IPS DF 19.7 (cell line): ENCODE measurements around the gene ARID1B.

Experiments
- DNase-seq: peaks from one replicate; pipeline ENCODE4 v3.0.0-alpha.2; 2013; ENCODE audit warnings: low read depth, low spot score

ARID1B gene

GRCh38 chr6:156824142-156824541 is 47.0 kb downstream of the ARID1B start:
- DNase-seq = no peak

- DNase-seq = no peak
Observed at GRCh38 chr6:156825475-156825874, 48.3 kb downstream of the ARID1B start.

GRCh38 chr6:156826290-156826955 is 49.2 kb downstream of the ARID1B start:
- DNase-seq = no peak

DNA sequence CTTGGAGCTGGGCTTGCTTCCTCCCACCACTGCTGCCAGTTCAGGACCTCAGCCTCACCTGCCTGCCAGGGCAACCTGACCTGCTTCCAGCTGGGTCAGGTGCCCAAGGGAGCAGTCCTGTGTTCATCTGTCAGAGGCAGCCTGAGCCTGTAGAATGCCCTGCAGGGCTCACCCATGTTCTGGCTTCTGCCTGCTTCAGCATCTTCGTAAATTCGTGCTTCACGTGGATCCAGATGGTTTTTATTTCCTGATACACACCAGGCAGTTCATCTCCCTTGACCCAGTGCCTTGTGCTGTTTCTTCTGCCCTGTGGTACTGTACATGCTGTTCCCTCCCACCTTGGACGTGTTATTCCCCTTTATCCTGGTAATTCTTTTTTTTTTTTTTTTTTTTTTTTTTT is 50.2 kb downstream of the ARID1B start:
- no peak for DNase-seq

DNA sequence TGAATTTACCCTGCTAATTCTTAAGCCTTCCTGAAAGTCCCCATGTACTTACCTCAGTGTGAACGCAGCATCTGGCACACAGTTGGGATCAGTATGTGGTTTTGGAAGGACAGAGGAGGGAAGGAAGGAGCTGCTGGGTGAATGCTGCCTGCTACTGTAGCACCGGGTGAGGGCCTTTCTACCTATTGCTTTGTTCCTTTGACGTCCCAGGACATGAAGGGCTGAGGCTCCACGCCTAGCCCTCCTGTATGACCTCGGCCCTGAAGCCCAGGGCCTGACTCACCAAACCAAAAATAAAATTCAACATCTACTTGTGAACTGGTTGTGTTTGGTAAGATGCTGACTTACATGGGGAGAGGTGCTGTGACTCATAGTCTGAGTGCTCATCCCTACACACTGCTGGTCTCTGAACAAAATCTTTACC is 51.1 kb downstream of the ARID1B start:
- DNase-seq = no peak

GRCh38 chr6:156830126-156830525 is 52.9 kb downstream of the ARID1B start:
- no peak for DNase-seq

DNA sequence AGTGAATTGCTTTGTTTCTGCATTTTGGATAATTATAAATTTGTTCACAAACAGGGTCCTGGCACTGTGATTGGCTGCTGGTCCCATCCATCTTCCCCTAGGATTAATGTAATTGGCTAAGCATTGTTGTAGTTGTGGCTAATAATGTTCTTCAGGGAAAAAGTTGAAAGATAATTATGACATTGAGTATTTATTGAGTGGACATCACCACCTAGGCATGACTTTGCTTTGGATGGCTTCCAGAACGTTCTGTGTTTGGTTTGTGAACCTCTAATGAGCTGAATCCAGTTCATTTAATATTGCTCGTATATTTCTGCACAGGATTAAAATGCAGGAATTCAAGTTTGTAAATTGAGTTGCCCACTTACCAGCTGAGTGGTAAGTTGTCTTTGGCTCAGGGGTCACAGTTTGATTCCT is 55.1 kb downstream of the ARID1B start:
- no peak for DNase-seq

GRCh38 chr6:156832669-156833068 is 55.5 kb downstream of the ARID1B start:
- DNase-seq = no peak

DNA sequence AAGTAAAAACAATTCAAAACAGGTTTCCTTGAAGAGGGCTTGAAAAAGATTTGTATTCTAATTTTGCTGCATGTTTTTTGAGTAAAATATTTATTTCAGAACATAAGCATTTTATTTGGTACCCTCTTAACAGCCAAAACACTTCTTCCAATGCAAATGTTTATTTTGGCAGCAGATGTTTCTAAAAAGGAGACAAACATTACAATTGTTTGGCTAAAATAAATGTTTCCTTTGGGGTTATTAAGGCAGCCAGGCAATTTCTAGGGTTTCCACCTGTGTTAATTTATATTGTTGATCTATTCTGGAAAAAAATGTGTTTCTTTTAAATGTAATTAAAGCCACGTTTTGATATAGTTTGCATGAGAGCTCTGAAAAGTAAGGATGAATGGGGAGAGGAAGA is 56.6 kb downstream of the ARID1B start:
- no peak for DNase-seq

DNA sequence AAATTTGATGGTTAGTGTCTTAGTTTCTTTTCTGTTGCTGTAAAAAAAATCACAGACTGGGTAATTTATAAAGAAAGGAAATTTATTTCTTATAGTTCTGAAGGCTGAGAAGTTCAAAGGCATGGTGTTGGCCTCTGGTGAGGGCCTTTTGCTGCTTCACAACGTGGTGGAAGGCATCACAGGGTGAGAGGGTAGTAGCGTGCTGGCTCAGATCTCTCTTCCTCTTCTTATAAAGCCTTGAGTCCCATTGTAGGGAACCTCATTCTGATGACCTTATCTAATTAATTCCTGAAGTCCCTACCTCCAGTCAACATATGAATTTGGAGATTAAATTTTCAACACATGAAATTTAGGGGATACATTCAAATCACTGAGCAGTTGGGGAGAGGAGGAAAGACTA is 62.0 kb downstream of the ARID1B start:
- no peak for DNase-seq

DNA sequence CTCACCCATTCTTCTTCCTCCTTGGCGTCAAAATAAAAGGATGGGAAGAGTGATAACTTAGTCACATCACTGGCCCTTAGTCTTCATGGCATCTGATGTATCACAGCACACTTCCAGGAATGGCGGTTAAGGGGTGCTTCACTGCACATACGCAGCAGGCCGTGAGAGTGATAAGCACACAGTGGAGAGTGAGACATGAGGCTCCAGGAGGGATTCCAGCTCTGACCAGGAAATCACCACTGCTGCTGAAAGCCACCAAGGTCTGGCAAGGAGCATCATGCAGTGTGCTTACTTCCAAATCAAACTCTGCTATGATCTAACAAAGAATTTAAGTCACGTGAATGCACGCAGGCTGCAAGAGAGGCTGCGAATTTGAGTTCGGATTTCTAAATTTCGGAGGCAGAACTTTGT is 62.4 kb downstream of the ARID1B start:
- DNase-seq = no peak

DNA sequence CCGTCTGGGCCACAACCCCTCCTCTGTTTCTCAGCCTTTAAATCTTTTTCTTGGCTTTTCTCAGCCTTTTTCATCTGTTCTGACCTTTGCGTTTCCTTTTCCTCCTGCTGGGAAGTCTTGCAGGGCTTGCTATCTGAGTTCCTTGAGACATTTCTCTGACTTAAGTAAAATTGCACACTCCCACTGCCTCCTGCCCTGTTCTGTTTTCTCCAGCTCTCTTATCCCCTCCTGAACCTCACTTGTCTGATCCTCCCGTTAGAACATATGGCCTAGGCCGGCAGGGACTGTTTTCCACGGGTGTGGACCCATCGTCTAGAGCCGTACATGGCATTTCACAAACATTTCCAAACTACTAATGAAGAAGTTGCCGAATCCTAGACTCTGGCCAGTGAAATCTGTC is 63.0 kb downstream of the ARID1B start:
- DNase-seq = no peak

GRCh38 chr6:156840606-156841005 is 63.4 kb downstream of the ARID1B start:
- no peak for DNase-seq

- DNase-seq = no peak
Observed at GRCh38 chr6:156841508-156841907, 64.3 kb downstream of the ARID1B start.

DNA sequence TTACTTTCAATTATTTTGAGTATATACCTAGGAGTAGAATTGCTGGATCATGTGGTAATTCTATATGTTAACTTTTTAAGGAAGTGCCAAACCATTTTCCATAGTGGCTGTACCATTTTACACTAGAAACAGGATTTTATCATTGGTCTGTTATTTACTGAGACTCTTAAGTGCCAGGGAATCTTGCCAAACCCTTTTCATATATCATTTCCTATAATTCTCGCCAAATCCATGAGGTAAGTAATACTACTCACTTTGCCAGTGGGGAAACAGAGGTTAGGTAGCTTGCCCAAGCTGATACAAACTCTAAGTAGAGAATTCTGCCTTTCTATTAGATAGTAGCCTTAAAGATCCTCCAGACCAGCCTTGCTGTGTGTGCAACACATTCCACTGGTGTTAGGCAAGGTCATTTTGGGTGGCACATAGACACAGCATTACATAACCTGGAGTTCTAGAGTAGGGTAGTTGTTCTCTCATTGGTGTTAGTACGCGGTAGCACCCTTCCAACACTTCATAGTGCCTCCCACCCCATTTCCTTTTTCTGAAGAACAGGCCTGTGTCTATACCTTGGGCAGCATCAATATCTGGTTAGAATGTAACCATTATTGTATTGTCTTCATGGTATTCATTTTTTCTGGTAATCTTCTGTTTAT is 65.5 kb downstream of the ARID1B start:
- DNase-seq = no peak

- no peak for DNase-seq
Observed at GRCh38 chr6:156844089-156844488, 66.9 kb downstream of the ARID1B start.

GRCh38 chr6:156845454-156846155 is 68.4 kb downstream of the ARID1B start:
- DNase-seq = no peak

DNA sequence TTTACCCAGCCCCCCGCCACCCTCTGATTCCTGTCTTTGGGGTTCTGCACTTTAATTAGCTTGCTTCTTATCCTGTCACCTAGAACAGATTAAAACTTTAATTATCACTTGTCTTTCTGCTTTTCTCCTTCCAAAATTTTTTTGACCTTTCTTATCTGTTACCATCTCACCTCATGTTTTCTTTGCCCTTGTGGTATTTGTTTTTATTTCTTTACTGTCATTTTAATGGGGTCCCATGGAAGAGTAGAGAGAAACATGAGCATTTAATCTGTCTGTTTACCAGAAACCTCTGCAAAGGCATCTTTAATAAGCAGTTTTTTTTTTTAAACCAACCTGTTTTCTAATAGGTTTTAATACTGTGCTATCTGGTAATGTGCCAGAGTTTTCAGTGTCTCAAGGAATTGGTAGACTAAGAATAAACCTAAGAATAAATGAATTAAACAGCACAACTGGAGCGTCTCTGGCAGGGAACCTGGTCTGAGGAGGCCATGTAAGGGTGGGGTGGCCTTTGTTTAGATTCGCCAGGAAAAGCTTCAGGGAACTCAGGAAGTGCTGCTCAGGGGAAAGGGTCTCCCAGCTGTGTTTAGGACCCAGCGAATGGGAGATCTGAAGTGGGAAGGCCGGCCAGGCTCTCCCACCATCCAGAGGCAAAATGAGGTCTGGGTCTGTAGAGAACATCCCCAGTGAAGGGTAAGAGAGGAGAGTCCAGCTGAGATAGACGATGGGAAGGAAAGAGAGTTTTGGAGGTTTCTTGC is 69.8 kb downstream of the ARID1B start:
- DNase-seq = no peak

DNA sequence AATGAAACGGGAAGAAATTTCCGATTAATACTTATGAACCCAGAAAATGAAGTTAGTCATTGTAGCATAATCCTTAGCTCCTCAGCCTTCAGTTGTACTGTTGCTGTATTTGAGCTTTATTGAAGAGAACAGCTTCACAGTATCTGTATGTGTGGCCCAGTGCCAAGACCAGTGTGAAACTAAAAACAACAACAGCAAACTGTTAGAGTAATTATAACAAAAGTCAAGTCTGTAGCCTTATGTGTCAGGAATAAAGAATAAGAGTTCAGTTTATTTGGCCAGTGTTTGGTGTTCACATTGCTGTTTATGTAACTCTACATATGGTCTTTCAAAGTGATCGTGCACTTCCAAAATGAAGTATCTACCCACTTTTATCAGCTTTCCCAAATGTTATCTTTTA is 70.9 kb downstream of the ARID1B start:
- no peak for DNase-seq

DNA sequence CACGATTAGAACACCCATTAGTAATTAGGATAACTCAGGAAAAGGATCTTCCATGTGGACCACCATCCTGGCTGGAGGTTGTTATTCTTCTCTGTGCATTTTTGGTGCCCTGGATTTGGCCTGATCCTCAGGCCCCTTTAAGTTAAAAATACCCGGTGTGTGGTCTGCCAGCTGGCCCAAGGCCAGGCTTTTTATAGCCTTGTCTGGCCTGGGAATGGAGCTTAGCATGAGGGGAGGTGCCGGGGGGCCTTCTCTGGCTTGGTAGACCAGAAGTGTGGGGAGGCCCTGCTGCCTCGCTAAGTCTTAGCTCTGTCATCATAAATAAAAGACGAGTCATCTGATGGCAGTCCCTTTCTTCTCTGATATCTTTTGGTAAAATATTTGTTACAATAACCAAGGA is 71.4 kb downstream of the ARID1B start:
- DNase-seq = no peak

DNA sequence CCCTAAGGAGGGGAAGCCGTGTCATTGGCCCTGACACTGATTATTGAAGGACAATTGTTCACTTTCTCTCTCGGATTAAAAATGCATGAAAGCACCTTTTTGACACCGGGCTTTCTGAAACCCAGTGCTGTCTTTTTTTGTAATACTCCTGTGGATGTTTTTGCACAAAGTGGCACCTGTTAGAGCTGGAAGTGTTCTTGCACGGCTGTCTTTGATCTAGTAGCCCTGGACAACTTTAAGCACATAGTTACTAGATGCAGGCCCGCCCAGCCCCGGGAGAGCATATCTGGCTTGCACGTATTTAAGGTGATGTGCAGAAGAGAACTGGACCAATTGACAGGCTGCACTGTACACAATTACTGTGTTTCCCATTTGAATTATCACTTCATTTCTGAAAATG is 72.6 kb downstream of the ARID1B start:
- no peak for DNase-seq

- no peak for DNase-seq
Observed at GRCh38 chr6:156850353-156850752, 73.2 kb downstream of the ARID1B start.
